Heart left ventricle (tissue), 13 donors: Measurements from ENCODE around the gene FCHSD2.
A peak's percentile ranks its signal among the peaks of the same experiment; 100 is the strongest.

ENCODE experiments used
- CTCF ChIP-seq, 12 donors: fragments of 200-600 bp; sonication (generic) in 4 of 12; IDR thresholded peaks; one replicate each; pipeline versions ENCODE4 v1.5.0 to v1.8.0; 2018 to 2022; ENCODE audit warnings: antibody characterized with exemption in 12 of 12, mild to moderate bottlenecking in 5 of 12
- POLR2A ChIP-seq, 2 donors: fragments of 450-650 bp; IDR thresholded peaks; one replicate each; pipeline ENCODE4 v1.6.1; 2017; ENCODE audit warnings: antibody characterized with exemption in 2 of 2, mild to moderate bottlenecking in 2 of 2, moderate library complexity in 2 of 2
- donor health status: ischemic (EF 13 %, LVEDD 7.1; RV severe dilation, severe dysfunction).
- donor health status: DM: no; HTN: yes; CAD: no.
- donor health status: DM: no; HTN: no; CAD: no.
- donor health status: ischemic (EF 25% LVEDD 6.9; RV normal size, moderate dysfunction).
- donor health status: ischemic (EF 25% LVEDD 5.7; RV mildly dilated, moderate dysfunction).
- donor health status: ischemic (EF 35%, LVEDD 5.7; RV mildly dilated, moderate dysfunction).
- donor health status: nonischemic (EF 11% LVEDD 7.7; RV severe dilation, severe dysfunction).
- donor health status: DM: yes; HTN: yes; CAD: no.
- donor health status: PGD.
- donor health status: ischemic (EF 29% LVEDD 5.4; RV normal size, mild dysfunction).
- donor health status: nonischemic (EF 23%, LVEDD 6.1; RV moderate dilation, normal function).

- TF ChIP-seq POLR2A (IDR thresholded peaks at IDR 0.05): peak in 1 of 2 donors; percentile 52
- peak; percentile 94 to 100 (median 98) for TF ChIP-seq CTCF (IDR thresholded peaks at IDR 0.05)
Measured at GRCh38 chr11:72793425-72794367, 348.4 kb downstream of the FCHSD2 start, which contains the start of gene STARD10.
